HG02571 (cell line): ENCODE results near the gene P2RX5.

ENCODE experiments used
- ATAC-seq: cut with Tn5 transposase; IDR thresholded peaks from one replicate; pipeline ENCODE4 v1.9.1; 2021; ENCODE audit warnings: mild to moderate bottlenecking, moderate library complexity; ENCODE audit not compliant: unreplicated experiment

The P2RX5 gene

DNA sequence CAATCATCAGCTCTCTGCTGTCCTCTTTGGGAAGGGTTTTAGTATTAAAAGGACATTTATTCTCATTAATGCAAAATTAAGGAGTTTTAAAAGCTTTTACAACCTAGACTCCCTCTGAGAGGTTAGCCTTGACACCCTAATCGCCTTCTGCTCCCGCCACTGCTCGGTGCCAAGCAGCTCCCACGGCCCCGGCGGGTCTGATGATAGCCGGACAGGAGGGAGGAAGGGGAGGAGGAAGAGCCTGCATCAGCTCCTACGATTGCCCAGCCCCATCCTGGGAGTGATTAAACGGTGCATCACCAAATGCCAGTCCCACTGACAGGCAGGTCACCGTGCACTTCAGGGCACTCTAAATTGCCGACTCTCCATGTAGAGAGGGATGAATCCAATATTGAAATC lies 68.2 kb downstream of the P2RX5 start:
- no peak for ATAC-seq

DNA sequence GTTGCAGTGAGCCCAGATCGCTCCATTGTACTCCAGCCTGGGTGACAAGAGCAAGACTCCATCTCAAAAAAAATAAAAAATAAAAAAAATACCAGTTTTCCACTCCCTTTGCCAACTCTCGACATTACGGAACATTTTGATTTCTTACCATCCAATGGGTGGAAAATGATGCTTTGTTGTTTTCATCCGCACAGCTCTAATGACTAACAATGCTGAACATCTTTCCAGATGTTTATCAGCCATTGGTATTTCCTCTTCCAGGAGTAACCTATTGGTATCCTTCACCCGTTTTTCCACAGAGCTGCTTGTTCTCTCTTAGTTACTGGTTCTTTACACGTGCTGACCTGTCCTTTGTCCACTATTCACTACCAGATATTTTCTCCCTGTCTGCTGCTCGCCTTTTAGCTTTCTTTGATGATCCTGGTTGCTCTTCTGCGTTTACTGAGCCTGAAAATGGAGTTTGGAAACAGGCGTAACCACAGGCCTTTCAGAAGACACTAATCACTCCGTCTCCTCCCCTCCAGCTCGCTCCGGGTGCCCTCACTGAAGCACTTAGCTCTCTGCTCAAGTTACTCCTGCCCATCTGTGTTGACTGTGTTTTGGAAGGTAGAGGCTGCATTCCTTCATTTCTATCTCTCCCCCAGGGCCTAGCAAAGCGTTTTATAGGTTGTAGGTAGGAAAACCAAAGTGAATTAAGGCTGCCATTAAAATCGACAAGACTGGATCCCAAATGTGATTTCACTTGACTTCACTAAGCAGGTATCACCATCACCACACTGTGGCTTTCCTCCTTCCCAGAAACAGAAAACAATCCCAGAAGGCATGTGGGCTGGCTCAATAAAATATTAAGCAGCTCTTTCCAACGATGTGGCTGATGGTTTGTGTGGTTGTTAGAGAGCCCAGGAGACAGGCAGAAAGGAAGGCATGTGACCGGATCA lies 68.9 kb downstream of the P2RX5 start:
- ATAC-seq, result no peak
